ENCODE data around the gene MS4A6A. TPM values are rescaled to one million over a fixed set of nuclear protein-coding genes. Genes with fewer than 3 reads are reported as not detected.

Gene MS4A6A
- total RNA-seq, 1 donor from 2014 or later, result not detected

DNA sequence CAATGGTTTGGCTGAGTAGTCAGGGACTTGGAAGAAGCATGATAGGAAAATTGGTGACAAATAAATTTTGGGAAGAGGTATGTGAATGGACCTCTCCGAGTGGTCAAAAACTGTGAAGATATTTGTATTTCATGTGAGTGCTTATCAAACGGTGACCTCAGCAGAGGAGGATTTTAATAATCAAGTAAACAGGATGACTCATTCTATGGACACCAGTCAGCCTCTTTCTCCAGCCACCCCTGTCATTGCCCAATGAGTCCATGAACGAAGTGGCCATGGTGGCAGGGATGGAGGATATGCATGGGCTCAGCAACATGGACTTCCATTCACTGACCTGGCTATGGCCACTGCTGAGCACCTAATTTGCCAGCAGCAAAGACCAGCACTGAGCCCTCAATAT lies 38.8 kb upstream of the MS4A6A start:
- H3K9me3 ChIP-seq (ENCODE audit: insufficient read depth, low read depth, low read length), result no peaks in the 10 kb centered on the region
- no peak for FAIRE-seq
- no peak overlapping the region for H3K4me2 ChIP-seq (ENCODE audit: low read length)
- no peak for DNase-seq (ENCODE audit: low read depth)
- H3K9ac ChIP-seq (ENCODE audit: low read length), result no peak overlapping the region
- no peaks in the 10 kb centered on the region for H3K36me3 Mint-ChIP-seq (ENCODE audit: low read depth, unreplicated experiment)
- H2AFZ ChIP-seq (ENCODE audit: low read depth, low read length), result no peak overlapping the region
- no peaks in the 10 kb centered on the region for H3K9me3 Mint-ChIP-seq (ENCODE audit: unreplicated experiment)
- no peaks in the 10 kb centered on the region for H3K4me1 Mint-ChIP-seq (ENCODE audit: low read depth, unreplicated experiment)
- no peaks in the 10 kb centered on the region for H3K27me3 ChIP-seq (ENCODE audit: insufficient read depth, low read length)
- no peak overlapping the region for H3K27ac ChIP-seq (ENCODE audit: low read depth, low read length)
- no peak overlapping the region for H3K4me3 Mint-ChIP-seq (ENCODE audit: unreplicated experiment)
- H3K27me3 Mint-ChIP-seq (ENCODE audit: low read depth, unreplicated experiment), result no peaks in the 10 kb centered on the region
- no peaks in the 10 kb centered on the region for H3K4me1 ChIP-seq (ENCODE audit: insufficient read depth, low read length)
- no peaks in the 10 kb centered on the region for H4K20me1 ChIP-seq (ENCODE audit: insufficient read depth, low read length)
- H3K36me3 ChIP-seq (ENCODE audit: insufficient read depth, low read length), result no peaks in the 10 kb centered on the region
- no peak overlapping the region for H3K4me3 ChIP-seq (ENCODE audit: insufficient read depth, low read depth, low read length)
- H3K79me2 ChIP-seq (ENCODE audit: insufficient read depth, low read length), result no peaks in the 10 kb centered on the region
- TF ChIP-seq, protein P1, sequence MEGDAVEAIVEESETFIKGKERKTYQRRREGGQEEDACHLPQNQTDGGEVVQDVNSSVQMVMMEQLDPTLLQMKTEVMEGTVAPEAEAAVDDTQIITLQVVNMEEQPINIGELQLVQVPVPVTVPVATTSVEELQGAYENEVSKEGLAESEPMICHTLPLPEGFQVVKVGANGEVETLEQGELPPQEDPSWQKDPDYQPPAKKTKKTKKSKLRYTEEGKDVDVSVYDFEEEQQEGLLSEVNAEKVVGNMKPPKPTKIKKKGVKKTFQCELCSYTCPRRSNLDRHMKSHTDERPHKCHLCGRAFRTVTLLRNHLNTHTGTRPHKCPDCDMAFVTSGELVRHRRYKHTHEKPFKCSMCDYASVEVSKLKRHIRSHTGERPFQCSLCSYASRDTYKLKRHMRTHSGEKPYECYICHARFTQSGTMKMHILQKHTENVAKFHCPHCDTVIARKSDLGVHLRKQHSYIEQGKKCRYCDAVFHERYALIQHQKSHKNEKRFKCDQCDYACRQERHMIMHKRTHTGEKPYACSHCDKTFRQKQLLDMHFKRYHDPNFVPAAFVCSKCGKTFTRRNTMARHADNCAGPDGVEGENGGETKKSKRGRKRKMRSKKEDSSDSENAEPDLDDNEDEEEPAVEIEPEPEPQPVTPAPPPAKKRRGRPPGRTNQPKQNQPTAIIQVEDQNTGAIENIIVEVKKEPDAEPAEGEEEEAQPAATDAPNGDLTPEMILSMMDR (IDR thresholded peaks at IDR 0.05; ENCODE audit: insufficient read depth, low read depth, low read length), result no peak
- TF ChIP-seq EZH2 (IDR thresholded peaks at IDR 0.05; ENCODE audit: insufficient read depth, low read length), result no peak
- H3K27ac Mint-ChIP-seq (ENCODE audit: unreplicated experiment), result no peak overlapping the region

DNA sequence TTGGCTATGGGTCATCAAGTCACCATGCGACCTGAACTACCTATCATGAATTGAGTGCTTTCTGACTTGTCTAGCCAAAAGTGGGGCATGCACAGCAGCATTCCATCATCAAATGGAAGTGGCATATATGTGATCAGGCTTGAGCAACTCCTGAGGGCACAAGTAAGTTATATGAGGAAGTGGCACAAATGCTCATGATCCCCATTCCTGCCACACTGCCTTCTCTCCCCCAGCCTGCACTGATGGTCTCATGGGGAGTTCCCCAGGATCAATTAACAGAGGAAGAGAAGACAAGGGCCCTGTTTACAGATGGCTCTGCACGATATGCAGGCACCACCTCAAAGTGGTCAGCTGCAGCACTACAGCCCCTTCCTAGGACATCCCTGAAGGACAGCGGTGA lies 38.3 kb upstream of the MS4A6A start:
- Histone ChIP-seq H2AFZ (ENCODE audit: low read depth, low read length) (no peak overlapping the region), H3K4me2 (ENCODE audit: low read length) (no peak overlapping the region), H3K36me3 (ENCODE audit: insufficient read depth, low read length) (no peaks in the 10 kb centered on the region), H3K27ac (ENCODE audit: low read depth, low read length) (no peak overlapping the region), H3K79me2 (ENCODE audit: insufficient read depth, low read length) (no peaks in the 10 kb centered on the region), H3K27me3 (ENCODE audit: insufficient read depth, low read length) (no peaks in the 10 kb centered on the region), H3K9ac (ENCODE audit: low read length) (no peak overlapping the region), H4K20me1 (ENCODE audit: insufficient read depth, low read length) (no peaks in the 10 kb centered on the region), H3K9me3 (ENCODE audit: insufficient read depth, low read depth, low read length) (no peaks in the 10 kb centered on the region), H3K4me3 (ENCODE audit: insufficient read depth, low read depth, low read length) (no peak overlapping the region), H3K4me1 (ENCODE audit: insufficient read depth, low read length) (no peaks in the 10 kb centered on the region)
- TF ChIP-seq EZH2 (IDR thresholded peaks at IDR 0.05; ENCODE audit: insufficient read depth, low read length), result no peak
- TF ChIP-seq, protein P1 (IDR thresholded peaks at IDR 0.05; ENCODE audit: insufficient read depth, low read depth, low read length), result no peak
- Mint-ChIP-seq H3K36me3 (ENCODE audit: low read depth, unreplicated experiment) (no peaks in the 10 kb centered on the region), H3K27me3 (ENCODE audit: low read depth, unreplicated experiment) (no peaks in the 10 kb centered on the region), H3K4me3 (ENCODE audit: unreplicated experiment) (no peak overlapping the region), H3K9me3 (ENCODE audit: unreplicated experiment) (no peaks in the 10 kb centered on the region), H3K4me1 (ENCODE audit: low read depth, unreplicated experiment) (no peaks in the 10 kb centered on the region), H3K27ac (ENCODE audit: unreplicated experiment) (no peak overlapping the region)
- DNase-seq (ENCODE audit: low read depth) (no peak), FAIRE-seq (no peak)

DNA sequence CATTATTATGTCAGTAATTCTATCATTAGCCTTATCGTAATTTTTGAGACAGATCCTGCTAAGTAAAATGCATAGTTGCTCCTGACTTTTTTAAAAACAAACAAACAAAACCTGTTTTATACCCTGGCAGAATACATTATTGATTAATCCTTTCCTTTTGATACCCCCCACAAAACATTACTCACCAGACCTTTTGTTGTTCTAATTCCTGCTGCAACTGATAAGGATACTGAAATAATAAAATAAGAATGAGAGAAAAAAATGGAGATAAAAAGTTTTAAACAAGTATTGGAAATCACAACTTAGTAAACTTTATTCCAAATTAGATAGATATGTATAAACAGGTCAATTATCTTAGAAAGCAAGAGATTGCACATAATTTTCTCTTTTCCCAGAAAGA lies 31.5 kb upstream of the MS4A6A start:
- Histone ChIP-seq H3K36me3 (ENCODE audit: insufficient read depth, low read length) (no peaks in the 10 kb centered on the region), H3K79me2 (ENCODE audit: insufficient read depth, low read length) (no peaks in the 10 kb centered on the region), H4K20me1 (ENCODE audit: insufficient read depth, low read length) (no peaks in the 10 kb centered on the region), H3K9ac (ENCODE audit: low read length) (no peak overlapping the region), H3K4me1 (ENCODE audit: insufficient read depth, low read length) (no peaks in the 10 kb centered on the region), H3K4me3 (ENCODE audit: insufficient read depth, low read depth, low read length) (no peak overlapping the region), H3K4me2 (ENCODE audit: low read length) (no peak overlapping the region), H3K9me3 (ENCODE audit: insufficient read depth, low read depth, low read length) (no peaks in the 10 kb centered on the region), H3K27ac (ENCODE audit: low read depth, low read length) (no peak overlapping the region), H2AFZ (ENCODE audit: low read depth, low read length) (no peak overlapping the region), H3K27me3 (ENCODE audit: insufficient read depth, low read length) (no peaks in the 10 kb centered on the region)
- TF ChIP-seq EZH2 (IDR thresholded peaks at IDR 0.05; ENCODE audit: insufficient read depth, low read length), result no peak
- TF ChIP-seq, protein P1 (IDR thresholded peaks at IDR 0.05; ENCODE audit: insufficient read depth, low read depth, low read length), result no peak
- Mint-ChIP-seq H3K4me3 (ENCODE audit: unreplicated experiment) (no peak overlapping the region), H3K27ac (ENCODE audit: unreplicated experiment) (no peak overlapping the region), H3K27me3 (ENCODE audit: low read depth, unreplicated experiment) (no peaks in the 10 kb centered on the region), H3K9me3 (ENCODE audit: unreplicated experiment) (no peaks in the 10 kb centered on the region), H3K36me3 (ENCODE audit: low read depth, unreplicated experiment) (no peaks in the 10 kb centered on the region), H3K4me1 (ENCODE audit: low read depth, unreplicated experiment) (no peaks in the 10 kb centered on the region)
- no peak for FAIRE-seq
- DNase-seq (ENCODE audit: low read depth), result no peak

Measured in astrocyte (in vitro differentiated cells and primary cell).